Transverse colon (tissue), 4 donors: ENCODE measurements around the gene DNAJA4. TPM values are rescaled to one million over a fixed set of nuclear protein-coding genes. Genes with fewer than 3 reads are reported as not detected.

Experiments used
- DNase-seq: peaks from one replicate; pipeline ENCODE4 v3.0.0-alpha.2; 2019
- H3K27ac ChIP-seq, 4 donors: fragments of 200-600 bp; sonication (generic); 2 replicates each; pipeline ENCODE4 v1.5.1; 2016 to 2018; ENCODE audit warnings: inconsistent platforms in 4 of 4
- H3K27me3 ChIP-seq: fragments of 200-600 bp; sonication (generic); 2 replicates; pipeline ENCODE4 v1.5.1; 2017; ENCODE audit warnings: inconsistent platforms
- H3K36me3 ChIP-seq, 4 donors: fragments of 200-600 bp; sonication (generic); 2 replicates each; pipeline ENCODE4 v1.5.1; 2017 to 2019; ENCODE audit warnings: inconsistent platforms in 4 of 4
- H3K4me1 ChIP-seq, 4 donors: fragments of 200-600 bp; sonication (generic); 2 replicates each; pipeline ENCODE4 v1.5.1; 2017 to 2020; ENCODE audit warnings: inconsistent platforms in 4 of 4
- H3K4me3 ChIP-seq, 4 donors: fragments of 200-600 bp; sonication (generic); 1 replicate in 1 of 4; 2 replicates in 3 of 4; pipeline versions ENCODE4 v1.5.1 to v1.6.1; 2017 to 2019; ENCODE audit warnings: inconsistent platforms in 4 of 4
- H3K9me3 ChIP-seq, 2 donors: fragments of 200-600 bp; sonication (generic); 2 replicates each; pipeline ENCODE4 v1.5.1; 2017 to 2019; ENCODE audit warnings: inconsistent platforms in 2 of 2
- EP300 ChIP-seq: sonication (generic); formaldehyde crosslinking; IDR thresholded peaks from one replicate; pipeline ENCODE4 v1.6.1; 2017; ENCODE audit warnings: antibody characterized with exemption, low read depth
- POLR2A ChIP-seq: fragments of 450-650 bp; IDR thresholded peaks from one replicate; pipeline ENCODE4 v1.6.1; 2016; ENCODE audit warnings: antibody characterized with exemption, mild to moderate bottlenecking, moderate library complexity
- POLR2AphosphoS5 ChIP-seq, 3 donors: sonication (generic); formaldehyde crosslinking; IDR thresholded peaks; one replicate each; pipeline ENCODE4 v1.6.1; 2016; ENCODE audit warnings: antibody characterized with exemption in 3 of 3
- WGBS, 2 donors: methylation state at CpG; one replicate each; pipeline ENCODE4 v1.1.5; 2018; ENCODE audit warnings: low coverage in 1 of 2; 5-methylcytosine and 5-hydroxymethylcytosine counted together
- in situ Hi-C, 4 donors: fragments of 200-750 bp; cut with MboI; loops; one replicate each; pipeline versions ENCODE4 v1.15.0 to v1.15.1; 2017; ENCODE audit warnings: low sequenced_read_pairs in 3 of 4, low pct_ligation_motif_present in 1 of 4, low pct_unique_long_range_greater_than_20kb in 1 of 4
- intact Hi-C: fragments of 100-400 bp; cut with DNase I; formaldehyde crosslinking; loops from one replicate; pipeline ENCODE4 v1.15.1; 2023; ENCODE audit warnings: low total_unique reads
- total RNA-seq, 4 donors: library from RNA; depleted of rRNA; stranded (reverse); fragments of >200 nt; gene quantifications; one replicate each; pipeline ENCODE4 v1.1.0, GENCODE V29; 2016
- TF ChIP-seq, protein P1 (sequence below), 5 experiments: fragments of 200-600 bp in 3 of 5; fragments of 450-650 bp in 2 of 5; sonication (generic) in 3 of 5; IDR thresholded peaks; 1 replicate in 2 of 5; 2 replicates in 3 of 5; pipeline ENCODE4 v1.5.1; 2016 to 2017; ENCODE audit warnings: antibody characterized with exemption in 5 of 5, inconsistent platforms in 3 of 5, mild to moderate bottlenecking in 2 of 5, moderate library complexity in 1 of 5

DNAJA4 gene
- total RNA-seq, 4 donors from 2014 or later = 34.9 to 69.9 (median 42.5) TPM

DNA sequence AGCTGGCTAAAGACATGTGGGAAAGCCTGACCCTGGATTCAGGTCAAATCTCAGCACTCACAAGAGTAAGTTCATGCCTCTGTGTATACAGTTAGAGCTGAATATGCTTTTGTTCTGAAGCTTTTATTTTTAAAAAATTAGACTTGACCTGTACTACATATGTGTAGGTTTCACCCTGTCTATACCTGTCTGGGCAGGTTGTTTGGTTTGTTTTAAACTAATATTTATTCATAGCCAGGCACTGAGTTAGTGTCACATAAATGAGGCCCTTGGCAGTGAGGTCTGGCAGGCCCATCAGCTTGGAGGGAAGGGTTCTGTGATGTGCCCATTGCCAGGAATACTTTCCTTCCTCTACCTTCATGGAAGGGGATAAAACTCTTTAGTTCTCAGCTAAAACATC lies 1.9 kb downstream of the DNAJA4 start:
- no peak for TF ChIP-seq POLR2AphosphoS5 (IDR thresholded peaks at IDR 0.05)
- TF ChIP-seq, protein P1, sequence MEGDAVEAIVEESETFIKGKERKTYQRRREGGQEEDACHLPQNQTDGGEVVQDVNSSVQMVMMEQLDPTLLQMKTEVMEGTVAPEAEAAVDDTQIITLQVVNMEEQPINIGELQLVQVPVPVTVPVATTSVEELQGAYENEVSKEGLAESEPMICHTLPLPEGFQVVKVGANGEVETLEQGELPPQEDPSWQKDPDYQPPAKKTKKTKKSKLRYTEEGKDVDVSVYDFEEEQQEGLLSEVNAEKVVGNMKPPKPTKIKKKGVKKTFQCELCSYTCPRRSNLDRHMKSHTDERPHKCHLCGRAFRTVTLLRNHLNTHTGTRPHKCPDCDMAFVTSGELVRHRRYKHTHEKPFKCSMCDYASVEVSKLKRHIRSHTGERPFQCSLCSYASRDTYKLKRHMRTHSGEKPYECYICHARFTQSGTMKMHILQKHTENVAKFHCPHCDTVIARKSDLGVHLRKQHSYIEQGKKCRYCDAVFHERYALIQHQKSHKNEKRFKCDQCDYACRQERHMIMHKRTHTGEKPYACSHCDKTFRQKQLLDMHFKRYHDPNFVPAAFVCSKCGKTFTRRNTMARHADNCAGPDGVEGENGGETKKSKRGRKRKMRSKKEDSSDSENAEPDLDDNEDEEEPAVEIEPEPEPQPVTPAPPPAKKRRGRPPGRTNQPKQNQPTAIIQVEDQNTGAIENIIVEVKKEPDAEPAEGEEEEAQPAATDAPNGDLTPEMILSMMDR (IDR thresholded peaks at IDR 0.05) = no peak
- TF ChIP-seq EP300 = no peak
- no peak for TF ChIP-seq POLR2A
- Histone ChIP-seq H3K9me3 (no peaks in the 10 kb centered on the region), H3K4me1 (peaks cover 13 to 24% (median 17%) of the 10 kb centered on the region in 4 donors), H3K36me3 (no peaks in the 10 kb centered on the region), H3K27ac (peak overlapping the region; percentile 20 to 94 (median 80)), H3K4me3 (no peak overlapping the region), H3K27me3 (no peaks in the 10 kb centered on the region)
- in situ Hi-C loops (no loop called here), intact Hi-C loops (no loop called here)
- no peak for DNase-seq

DNA sequence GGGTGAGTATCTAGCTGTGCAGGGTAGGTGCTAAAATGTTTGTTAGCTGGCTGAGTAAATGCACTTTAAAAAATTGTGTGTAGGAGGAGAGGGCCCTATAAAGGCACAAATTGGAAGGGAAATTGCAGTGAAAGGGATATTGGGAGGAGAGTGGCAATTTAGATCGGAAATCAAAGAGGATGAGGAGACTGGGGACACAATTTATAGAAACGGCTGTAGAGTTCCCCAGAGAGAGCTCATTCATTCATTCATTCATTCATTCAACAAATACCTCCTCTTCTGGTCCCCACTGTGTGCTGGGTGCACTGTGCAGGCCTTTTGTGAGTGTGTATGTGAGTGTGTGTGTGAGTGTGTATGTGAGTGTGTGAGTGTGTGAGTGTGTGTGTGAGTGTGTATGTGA lies 2.4 kb downstream of the DNAJA4 start:
- intact Hi-C loops (no loop called here), in situ Hi-C loops (no loop called here)
- Histone ChIP-seq H3K36me3 (no peaks in the 10 kb centered on the region), H3K4me1 (peaks cover 13 to 24% (median 17%) of the 10 kb centered on the region in 4 donors), H3K27ac (peak overlapping the region in 2 of 4 donors; percentile 20 to 89), H3K4me3 (no peak overlapping the region), H3K27me3 (no peaks in the 10 kb centered on the region), H3K9me3 (no peaks in the 10 kb centered on the region)
- no peak for TF ChIP-seq EP300
- TF ChIP-seq POLR2AphosphoS5 (IDR thresholded peaks at IDR 0.05) = no peak
- TF ChIP-seq, protein P1 (IDR thresholded peaks at IDR 0.05) = no peak
- no peak for TF ChIP-seq POLR2A
- no peak for DNase-seq
- 65 to 82% methylated on average over 2 of the region's 2 CpGs for WGBS, 2 donors

DNA sequence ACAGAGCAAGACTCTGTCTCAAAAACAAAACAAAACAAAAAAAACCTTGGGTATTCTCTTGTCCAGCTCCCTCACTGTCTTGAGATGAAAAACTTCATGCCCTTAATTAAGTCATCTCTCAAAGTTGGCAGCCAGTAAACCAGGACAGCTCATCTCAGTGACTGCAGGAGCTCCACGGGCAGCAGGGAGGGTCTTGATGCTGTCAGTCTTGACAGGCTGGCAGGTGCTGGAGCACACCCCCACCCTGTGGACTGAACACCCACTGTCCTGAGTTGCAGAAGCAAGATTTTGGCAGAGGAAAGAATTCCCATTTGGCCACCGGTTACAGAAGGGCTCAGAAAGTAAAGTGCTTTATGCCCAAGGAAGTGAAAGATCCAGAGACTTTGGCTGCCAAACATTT lies 8.0 kb downstream of the DNAJA4 start:
- no peaks in the 10 kb centered on the region for H3K27me3 ChIP-seq
- TF ChIP-seq POLR2A = no peak
- TF ChIP-seq EP300 = no peak
- TF ChIP-seq POLR2AphosphoS5 (IDR thresholded peaks at IDR 0.05) = no peak
- TF ChIP-seq, protein P1 (IDR thresholded peaks at IDR 0.05) = no peak
- 63 to 67% methylated on average over 2 of the region's 2 CpGs for WGBS, 2 donors
- H3K27ac ChIP-seq = no peak overlapping the region
- H3K4me3 ChIP-seq = no peak overlapping the region
- intact Hi-C loops (no loop called here), in situ Hi-C loops (no loop called here)
- H3K36me3 ChIP-seq = peaks cover 0 to 25% (median 8%) of the 10 kb centered on the region in 4 donors
- H3K9me3 ChIP-seq = no peaks in the 10 kb centered on the region
- DNase-seq = no peak
- H3K4me1 ChIP-seq = no peaks in the 10 kb centered on the region

DNA sequence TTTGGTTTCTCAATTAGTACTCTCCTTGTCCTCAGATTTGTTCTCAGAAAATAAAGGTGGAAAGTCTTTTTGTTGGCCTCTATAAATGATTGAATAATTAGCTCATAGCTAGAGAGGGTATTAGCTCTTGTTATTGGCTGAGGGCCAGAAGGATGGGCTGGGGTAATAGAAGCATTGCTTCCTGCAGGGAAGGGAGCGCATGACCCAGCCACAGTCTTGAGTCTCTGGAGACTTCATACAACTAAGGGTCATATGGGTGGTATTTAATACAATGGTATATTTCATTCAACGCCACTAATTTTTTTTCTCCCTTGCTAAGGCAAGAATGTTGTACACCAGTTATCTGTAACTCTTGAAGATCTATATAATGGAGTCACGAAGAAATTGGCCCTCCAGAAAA lies 8.4 kb downstream of the DNAJA4 start:
- 93 to 95% methylated on average over 3 of the region's 3 CpGs for WGBS, 2 donors

More for the DNA sequence above, 8.4 kb downstream of the DNAJA4 start:
- Histone ChIP-seq H3K4me1 (no peaks in the 10 kb centered on the region), H3K4me3 (no peak overlapping the region), H3K27me3 (no peaks in the 10 kb centered on the region), H3K27ac (no peak overlapping the region), H3K9me3 (no peaks in the 10 kb centered on the region), H3K36me3 (peaks cover 0 to 27% (median 8%) of the 10 kb centered on the region in 4 donors)
- in situ Hi-C loops (no loop called here), intact Hi-C loops (no loop called here)
- DNase-seq = no peak
- TF ChIP-seq EP300 = no peak
- no peak for TF ChIP-seq POLR2AphosphoS5 (IDR thresholded peaks at IDR 0.05)
- TF ChIP-seq, protein P1 (IDR thresholded peaks at IDR 0.05) = no peak
- no peak for TF ChIP-seq POLR2A
